HG03280 (cell line): ENCODE measurements around the gene C5orf58.
"Not testable (repeated sequence)": the region's sequence is repeated elsewhere in the genome, so short reads cannot be mapped to it uniquely, and the experiment has no call there.

Source experiments
- ATAC-seq: cut with Tn5 transposase; IDR thresholded peaks from one replicate; pipeline ENCODE4 v1.9.1; 2021; ENCODE audit warnings: mild to moderate bottlenecking, moderate library complexity; ENCODE audit not compliant: unreplicated experiment

Gene C5orf58

GRCh38 chr5:170223360-170223759, 9.4 kb upstream of the C5orf58 start:
- no peak for ATAC-seq

GRCh38 chr5:170223906-170224305, 8.9 kb upstream of the C5orf58 start:
- no peak for ATAC-seq

- peak; percentile 50 for ATAC-seq
Observed at GRCh38 chr5:170225326-170226128, 7.3 kb upstream of the C5orf58 start.

GRCh38 chr5:170226129-170226615, 6.6 kb upstream of the C5orf58 start:
- no peak for ATAC-seq

- no peak for ATAC-seq
Observed at GRCh38 chr5:170226661-170227060, 6.1 kb upstream of the C5orf58 start.

GRCh38 chr5:170228762-170229435, 3.9 kb upstream of the C5orf58 start:
- ATAC-seq, result no peak

- ATAC-seq, result no peak
Observed at GRCh38 chr5:170233358-170233892, 640 bp downstream of the C5orf58 start.

- ATAC-seq, result peak; percentile 79
Observed at GRCh38 chr5:170235876-170236864, 3.4 kb downstream of the C5orf58 start.

- ATAC-seq, result no peak
Observed at GRCh38 chr5:170238456-170239196, 5.8 kb downstream of the C5orf58 start.

- not testable (repeated sequence) for ATAC-seq
Observed at GRCh38 chr5:170245436-170245835, 12.7 kb downstream of the C5orf58 start.

- ATAC-seq, result no peak
Observed at GRCh38 chr5:170246126-170246870, 13.5 kb downstream of the C5orf58 start.

- ATAC-seq, result no peak
Observed at GRCh38 chr5:170247363-170247762, 14.6 kb downstream of the C5orf58 start.

- ATAC-seq, result no peak
Observed at GRCh38 chr5:170248172-170248930, 15.6 kb downstream of the C5orf58 start.

- not testable (repeated sequence) for ATAC-seq
Observed at GRCh38 chr5:170248931-170249227, 16.1 kb downstream of the C5orf58 start.

GRCh38 chr5:170249355-170249754, 16.6 kb downstream of the C5orf58 start:
- no peak for ATAC-seq

- no peak for ATAC-seq
Observed at GRCh38 chr5:170250810-170251317, 18.1 kb downstream of the C5orf58 start.

- ATAC-seq, result no peak
Observed at GRCh38 chr5:170251462-170251861, 18.7 kb downstream of the C5orf58 start.

- no peak for ATAC-seq
Observed at GRCh38 chr5:170252109-170252508, 19.3 kb downstream of the C5orf58 start.
